HEK293T (cell line): ENCODE results near the gene NEK8.

Source experiments
- ARNT ChIP-seq: fragments of 450-650 bp; IDR thresholded peaks from 2 replicates; pipeline ENCODE4 v1.6.1; 2017; ENCODE audit warnings: mild to moderate bottlenecking
- BHLHE40 ChIP-seq: fragments of 450-650 bp; IDR thresholded peaks from 2 replicates; pipeline ENCODE4 v1.6.1; 2016; ENCODE audit warnings: mild to moderate bottlenecking, moderate library complexity, borderline replicate concordance
- CTBP1 ChIP-seq: fragments of 450-650 bp; IDR thresholded peaks from 2 replicates; pipeline ENCODE4 v1.6.1; 2016; ENCODE audit warnings: borderline replicate concordance
- FOXA1 ChIP-seq: fragments of 450-650 bp; IDR thresholded peaks from 2 replicates; pipeline ENCODE4 v1.6.1; 2016; ENCODE audit warnings: mild to moderate bottlenecking
- FOXK2 ChIP-seq: fragments of 450-650 bp; IDR thresholded peaks from 2 replicates; pipeline ENCODE4 v1.6.1; 2016; ENCODE audit warnings: mild to moderate bottlenecking
- FOXM1 ChIP-seq: fragments of 450-650 bp; IDR thresholded peaks from 2 replicates; pipeline ENCODE4 v1.6.1; 2017; ENCODE audit warnings: mild to moderate bottlenecking, borderline replicate concordance
- HDGF ChIP-seq: fragments of 450-650 bp; IDR thresholded peaks from 2 replicates; pipeline ENCODE4 v1.6.1; 2017; ENCODE audit warnings: antibody characterized with exemption, borderline replicate concordance
- L3MBTL2 ChIP-seq: fragments of 450-650 bp; conservative IDR thresholded peaks from 2 replicates; pipeline ENCODE4 v1.6.1; 2016; ENCODE audit warnings: mild to moderate bottlenecking
- LEF1 ChIP-seq: fragments of 450-650 bp; IDR thresholded peaks from 2 replicates; pipeline ENCODE4 v1.6.1; 2017; ENCODE audit warnings: mild to moderate bottlenecking, borderline replicate concordance
- NFRKB ChIP-seq: fragments of 450-650 bp; IDR thresholded peaks from 2 replicates; pipeline ENCODE4 v1.6.1; 2016; ENCODE audit warnings: mild to moderate bottlenecking, moderate library complexity
- SP1 ChIP-seq: fragments of 450-650 bp; IDR thresholded peaks from 2 replicates; pipeline ENCODE4 v1.6.1; 2017
- SUZ12 ChIP-seq: fragments of 450-650 bp; IDR thresholded peaks from 2 replicates; pipeline ENCODE4 v1.6.1; 2016; ENCODE audit warnings: mild to moderate bottlenecking
- TARDBP ChIP-seq: fragments of 450-650 bp; IDR thresholded peaks from 2 replicates; pipeline ENCODE4 v1.6.1; 2016
- ZNF384 ChIP-seq: fragments of 450-650 bp; IDR thresholded peaks from 2 replicates; pipeline ENCODE4 v1.6.1; 2016

- TF ChIP-seq ARNT (no peak), NFRKB (no peak), FOXM1 (no peak), TARDBP (no peak), ZNF384 (no peak), LEF1 (no peak), FOXK2 (no peak), SP1 (no peak), HDGF (no peak), FOXA1 (no peak), BHLHE40 (no peak), SUZ12 (no peak), L3MBTL2 (no peak), CTBP1 (no peak)
Observed at GRCh38 chr17:28745786-28746411, 17.3 kb downstream of the NEK8 start.
